Spinal cord (tissue), 10 donors: ENCODE data around the gene ST6GALNAC2. TPM values are rescaled to one million over a fixed set of nuclear protein-coding genes. Genes with fewer than 3 reads are reported as not detected.
A peak's percentile ranks its signal among the peaks of the same experiment; 100 is the strongest.

Experiments used
- DNase-seq, 6 donors: peaks; one replicate each; pipeline versions ENCODE4 v3.0.0 to v3.0.0-alpha.2; 2013 to 2015; ENCODE audit warnings: low spot score in 6 of 6, low read depth in 4 of 6
- H3K27ac ChIP-seq: one replicate; pipeline ENCODE4 v1.5.1; 2013; ENCODE audit warnings: low read depth, low read length, control low read depth
- H3K27me3 ChIP-seq: one replicate; pipeline ENCODE4 v1.6.1; 2013; ENCODE audit warnings: low read length; ENCODE audit not compliant: control insufficient read depth, insufficient read depth
- H3K36me3 ChIP-seq: one replicate; pipeline ENCODE4 v1.6.1; 2013; ENCODE audit warnings: low read length; ENCODE audit not compliant: control insufficient read depth, insufficient read depth
- H3K4me1 ChIP-seq: one replicate; pipeline ENCODE4 v1.6.1; 2013; ENCODE audit warnings: low read length; ENCODE audit not compliant: control insufficient read depth, insufficient read depth
- H3K4me3 ChIP-seq: one replicate; pipeline ENCODE4 v1.5.1; 2013; ENCODE audit warnings: low read depth, low read length, control low read depth
- H3K9me3 ChIP-seq: one replicate; pipeline ENCODE4 v1.6.1; 2013; ENCODE audit warnings: low read length; ENCODE audit not compliant: control insufficient read depth, insufficient read depth
- WGBS: methylation state at CpG from one replicate; pipeline ENCODE4 v1.1.5; 2013; ENCODE audit warnings: missing lambda C conversion rate; ENCODE audit not compliant: insufficient coverage; 5-methylcytosine and 5-hydroxymethylcytosine counted together
- polyA plus RNA-seq, 2 donors: library from polyadenylated mRNA; unstranded; fragments of 120-200 nt; gene quantifications; one replicate each; pipeline ENCODE4 v1.2.1, GENCODE V29; 2013; ENCODE audit not compliant: insufficient read length in 2 of 2
- total RNA-seq, 2 donors: library from RNA; depleted of rRNA in 1 of 2; stranded (reverse); fragments of 120-200 nt in 1 of 2; fragments of >200 nt in 1 of 2; gene quantifications; one replicate each; pipeline versions ENCODE4 v1.2.3 to v1.2.4, GENCODE V29; 2013 to 2014
- donor health status: healthy.

The ST6GALNAC2 gene
- total and polyA plus RNA-seq, 4 donors = 8.0 to 29.1 (median 23.2) TPM

- no peaks in the 10 kb centered on the region for H3K36me3 ChIP-seq
- peak in 1 of 6 donors; percentile 34 for DNase-seq
- peak overlapping the region; percentile 10 for H3K27ac ChIP-seq
- H3K4me3 ChIP-seq = no peak overlapping the region
- WGBS = 35% methylated on average over 17 of the region's 17 CpGs
- H3K27me3 ChIP-seq = peaks cover 34% of the 10 kb centered on the region
- no peaks in the 10 kb centered on the region for H3K9me3 ChIP-seq
- H3K4me1 ChIP-seq = peaks cover 24% of the 10 kb centered on the region
These were observed 1.3 kb upstream of the ST6GALNAC2 start for GRCh38 chr17:76586741-76587487.

DNA sequence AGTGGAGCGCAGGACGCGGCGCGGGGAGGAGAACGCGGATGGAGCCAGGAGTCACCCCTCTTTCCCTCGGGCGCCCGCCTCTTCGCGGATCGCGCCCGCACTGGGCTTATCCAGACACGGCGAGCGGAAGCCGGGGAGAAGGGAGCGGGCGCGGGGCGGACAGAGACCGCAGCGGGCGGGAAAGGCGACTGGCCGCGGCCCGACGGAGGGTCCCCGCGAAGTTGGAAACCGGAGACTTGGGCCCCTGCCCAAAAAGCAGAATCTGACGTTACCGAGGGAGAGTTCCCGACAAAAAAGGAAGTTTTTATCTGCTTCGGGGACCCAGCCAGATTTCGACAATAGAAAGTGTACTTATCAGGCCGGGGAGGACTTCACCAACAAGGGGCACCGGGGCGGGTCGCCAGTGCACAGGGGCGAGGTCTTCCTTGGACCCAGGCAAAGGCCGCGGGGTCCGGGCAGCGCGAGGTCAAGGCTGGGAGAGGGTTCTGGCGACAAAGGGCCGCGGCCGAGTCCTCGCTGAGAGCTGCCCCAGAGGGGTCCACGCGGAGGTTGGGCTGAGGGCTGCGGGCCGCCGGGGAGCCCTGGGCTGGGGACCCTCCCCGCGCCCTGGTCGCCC lies 519 bp downstream of the ST6GALNAC2 start:
- WGBS = under 1% methylated on average over 62 of the region's 62 CpGs
- Histone ChIP-seq H3K36me3 (no peaks in the 10 kb centered on the region), H3K4me1 (peaks cover 28% of the 10 kb centered on the region), H3K27me3 (peaks cover 34% of the 10 kb centered on the region), H3K27ac (peak overlapping the region; percentile 68), H3K9me3 (no peaks in the 10 kb centered on the region), H3K4me3 (peak overlapping the region; percentile 60)
- peak in 2 of 6 donors; percentile 28 to 36 for DNase-seq

GRCh38 chr17:76584427-76585032 lies 1.1 kb downstream of the ST6GALNAC2 start:
- Histone ChIP-seq H3K27me3 (peaks cover 34% of the 10 kb centered on the region), H3K36me3 (no peaks in the 10 kb centered on the region), H3K4me1 (peaks cover 28% of the 10 kb centered on the region), H3K4me3 (peak overlapping the region; percentile 60), H3K27ac (peak overlapping the region; percentile 68), H3K9me3 (no peaks in the 10 kb centered on the region)
- peak in 1 of 6 donors; percentile 9 for DNase-seq
- WGBS = 12% methylated on average over 16 of the region's 17 CpGs

DNA sequence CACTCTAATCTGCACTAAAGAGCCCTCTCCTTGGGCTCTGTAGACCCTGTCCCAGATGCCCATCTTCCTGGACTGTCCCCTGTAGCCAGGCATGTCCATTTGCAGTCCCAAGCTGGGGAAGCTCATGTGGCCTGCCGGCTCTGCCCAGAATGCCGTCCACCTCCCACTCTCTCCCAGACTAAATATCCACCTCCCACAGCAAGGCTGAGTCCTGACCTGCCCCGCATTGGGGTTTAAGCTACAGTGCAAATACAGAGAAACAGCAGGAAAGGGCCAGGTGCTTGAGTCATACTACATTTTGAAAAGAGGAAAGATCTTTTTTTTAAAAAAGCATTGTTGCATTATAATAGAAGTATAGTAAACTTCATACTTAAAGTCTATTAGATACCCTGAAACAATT lies 3.0 kb downstream of the ST6GALNAC2 start:
- peaks cover 34% of the 10 kb centered on the region for H3K27me3 ChIP-seq
- H3K36me3 ChIP-seq = no peaks in the 10 kb centered on the region
- no peak overlapping the region for H3K4me3 ChIP-seq
- H3K9me3 ChIP-seq = no peaks in the 10 kb centered on the region
- DNase-seq = no peak
- H3K4me1 ChIP-seq = peaks cover 28% of the 10 kb centered on the region
- no CpG with 5 or more reads among the region's 3 CpGs for WGBS
- no peak overlapping the region for H3K27ac ChIP-seq

- H3K9me3 ChIP-seq = no peaks in the 10 kb centered on the region
- peaks cover 26% of the 10 kb centered on the region for H3K27me3 ChIP-seq
- H3K36me3 ChIP-seq = no peaks in the 10 kb centered on the region
- no peak for DNase-seq
- peaks cover 22% of the 10 kb centered on the region for H3K4me1 ChIP-seq
- 60% methylated on average over 1 of the region's 5 CpGs for WGBS
- H3K27ac ChIP-seq = no peak overlapping the region
- no peak overlapping the region for H3K4me3 ChIP-seq
These were observed 4.1 kb downstream of the ST6GALNAC2 start for GRCh38 chr17:76581515-76581914.

GRCh38 chr17:76579281-76579680 lies 6.4 kb downstream of the ST6GALNAC2 start:
- no peak overlapping the region for H3K4me3 ChIP-seq
- H3K27me3 ChIP-seq = peaks cover 6% of the 10 kb centered on the region
- no peaks in the 10 kb centered on the region for H3K9me3 ChIP-seq
- H3K36me3 ChIP-seq = no peaks in the 10 kb centered on the region
- H3K4me1 ChIP-seq = peaks cover 19% of the 10 kb centered on the region
- DNase-seq = no peak
- peak overlapping the region; percentile 15 for H3K27ac ChIP-seq
- 90% methylated on average over 2 of the region's 2 CpGs for WGBS

- no peaks in the 10 kb centered on the region for H3K36me3 ChIP-seq
- H3K27me3 ChIP-seq = peaks cover 1% of the 10 kb centered on the region
- H3K9me3 ChIP-seq = no peaks in the 10 kb centered on the region
- H3K4me3 ChIP-seq = no peak overlapping the region
- peaks cover 21% of the 10 kb centered on the region for H3K4me1 ChIP-seq
- WGBS = 76% methylated on average over 4 of the region's 5 CpGs
- no peak overlapping the region for H3K27ac ChIP-seq
- no peak for DNase-seq
These were observed 7.3 kb downstream of the ST6GALNAC2 start for GRCh38 chr17:76578376-76578775.

GRCh38 chr17:76577876-76578275 lies 7.8 kb downstream of the ST6GALNAC2 start:
- Histone ChIP-seq H3K27ac (no peak overlapping the region), H3K9me3 (no peaks in the 10 kb centered on the region), H3K27me3 (no peaks in the 10 kb centered on the region), H3K4me3 (no peak overlapping the region), H3K4me1 (peaks cover 24% of the 10 kb centered on the region), H3K36me3 (no peaks in the 10 kb centered on the region)
- 98% methylated on average over 4 of the region's 7 CpGs for WGBS
- no peak for DNase-seq

- peak overlapping the region; percentile 64 for H3K27ac ChIP-seq
- H3K9me3 ChIP-seq = no peaks in the 10 kb centered on the region
- H3K4me1 ChIP-seq = peaks cover 28% of the 10 kb centered on the region
- WGBS = 92% methylated on average over 7 of the region's 9 CpGs
- DNase-seq = no peak
- no peaks in the 10 kb centered on the region for H3K36me3 ChIP-seq
- H3K27me3 ChIP-seq = no peaks in the 10 kb centered on the region
- H3K4me3 ChIP-seq = no peak overlapping the region
These were observed 9.5 kb downstream of the ST6GALNAC2 start for GRCh38 chr17:76576189-76576588.
